Measurements from ENCODE around the gene CCDC54.
"Not testable (repeated sequence)": the region's sequence is repeated elsewhere in the genome, so short reads cannot be mapped to it uniquely, and the experiment has no call there.

Gene CCDC54

DNA sequence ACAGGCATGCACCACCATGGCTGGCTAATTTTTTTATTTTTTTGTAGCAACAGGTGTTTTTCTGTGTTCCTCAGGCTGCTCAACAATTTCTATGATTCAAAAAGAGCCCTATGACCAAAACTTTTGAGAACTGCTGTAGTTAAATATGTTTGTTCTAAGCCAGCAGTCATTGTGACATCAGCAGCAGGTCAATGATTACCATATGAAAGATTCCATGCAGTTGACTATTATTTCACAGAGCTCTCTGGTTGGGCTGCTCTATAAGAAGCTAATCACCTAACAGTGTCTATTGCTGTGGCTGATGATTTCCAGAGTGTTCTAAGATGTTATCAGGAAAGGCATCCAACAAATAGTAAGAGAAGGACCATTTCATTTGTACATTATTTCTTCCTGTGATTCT is at the start of gene CCDC54:
TSS of gene CCDC54 (plus strand) at position 289 of the 400 bp plus-strand sequence. CDS start 149 bp downstream, outside the sequence.
- DNase-seq (ENCODE audit: low spot score) (peak; percentile 39), FAIRE-seq (no peak)

DNA sequence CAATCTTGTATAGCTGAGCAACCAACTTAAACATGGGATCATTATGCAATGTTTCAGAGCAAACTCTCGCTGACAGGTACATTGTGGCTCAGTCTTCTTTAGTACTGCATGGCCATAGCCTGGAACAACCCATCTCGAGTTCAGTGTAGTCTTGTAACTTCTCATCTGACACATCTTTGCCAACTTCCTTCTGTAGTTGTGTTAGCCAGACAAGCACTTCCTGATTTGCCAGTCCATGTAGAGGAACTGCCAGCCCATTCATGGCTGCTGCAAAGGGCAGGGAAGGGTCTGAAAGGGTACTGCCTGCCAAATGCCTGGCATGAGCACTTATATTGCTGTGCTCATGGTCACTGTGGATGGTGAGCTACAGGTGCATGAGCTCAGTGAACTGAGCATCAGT is 49.2 kb upstream of the CCDC54 start:
- FAIRE-seq: no peak
- no peak for DNase-seq (ENCODE audit: low spot score)

DNA sequence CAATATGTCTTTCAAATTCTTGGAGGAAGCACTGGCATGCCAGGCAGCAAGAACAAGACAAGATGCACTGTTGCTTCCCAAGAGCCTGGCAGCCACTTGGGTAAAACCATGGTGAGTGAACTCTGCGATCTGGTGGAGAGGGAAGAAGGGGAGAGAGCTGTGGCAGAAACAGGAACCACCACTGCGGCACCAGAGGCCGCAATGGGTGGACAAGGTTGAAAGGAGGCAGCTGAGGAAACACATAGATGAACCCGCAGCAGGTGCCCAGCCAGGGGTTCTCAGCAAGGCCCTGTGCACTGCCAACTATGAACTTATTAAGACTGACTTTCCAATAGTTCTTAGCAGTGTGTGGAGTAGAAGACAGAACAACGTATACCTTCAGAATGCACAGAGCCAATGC is 48.2 kb upstream of the CCDC54 start:
- no peak for FAIRE-seq

GRCh38 chr3:107339690-107340089 is 37.5 kb upstream of the CCDC54 start:
- not testable (repeated sequence) for DNase-seq (ENCODE audit: low spot score); FAIRE-seq

More for the DNA sequence above, 48.2 kb upstream of the CCDC54 start:
- DNase-seq (ENCODE audit: low spot score): no peak

DNA sequence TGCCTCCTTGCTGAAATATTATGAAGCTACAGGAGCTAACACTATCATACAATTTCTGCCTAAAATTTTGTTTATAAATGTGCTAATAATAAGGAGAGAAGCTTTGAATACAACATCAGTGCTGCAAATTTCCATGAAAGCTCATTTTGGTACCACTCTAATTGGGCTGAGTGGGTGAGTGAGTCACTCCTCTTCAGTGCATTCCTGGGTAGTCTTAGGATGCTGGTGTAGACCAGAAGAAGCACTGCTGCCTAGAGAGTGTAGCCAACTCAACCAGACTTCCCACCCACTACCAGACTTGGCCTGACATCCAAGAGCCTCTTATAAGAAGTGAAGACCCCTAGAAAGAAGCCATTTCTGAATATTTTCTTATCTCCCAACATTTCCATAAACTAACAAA is 32.5 kb upstream of the CCDC54 start:
- FAIRE-seq: no peak
- DNase-seq (ENCODE audit: low spot score): no peak

- DNase-seq (ENCODE audit: low spot score): no peak
- no peak for FAIRE-seq
Measured at GRCh38 chr3:107345822-107346405, 31.3 kb upstream of the CCDC54 start.

DNA sequence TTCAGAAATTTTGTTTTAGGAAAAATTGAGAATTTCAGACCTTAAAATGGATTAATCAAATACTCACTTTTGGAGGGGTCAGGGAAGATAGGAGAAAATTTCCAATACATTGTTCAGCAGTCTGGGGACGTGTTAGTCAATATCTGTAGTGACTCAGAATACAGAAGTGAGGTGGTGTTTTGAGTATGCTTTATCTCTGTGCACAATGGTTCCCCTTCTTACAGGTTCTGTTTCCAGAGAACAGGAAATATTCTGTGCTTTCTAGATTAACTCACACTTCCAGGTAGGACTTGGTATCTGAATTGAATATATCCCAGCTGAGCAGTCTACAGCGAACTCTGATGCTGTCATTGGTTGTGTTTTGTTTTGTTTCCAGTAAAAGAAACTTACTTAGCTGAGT is 30.7 kb upstream of the CCDC54 start:
- DNase-seq (ENCODE audit: low spot score) (no peak), FAIRE-seq (no peak)

DNA sequence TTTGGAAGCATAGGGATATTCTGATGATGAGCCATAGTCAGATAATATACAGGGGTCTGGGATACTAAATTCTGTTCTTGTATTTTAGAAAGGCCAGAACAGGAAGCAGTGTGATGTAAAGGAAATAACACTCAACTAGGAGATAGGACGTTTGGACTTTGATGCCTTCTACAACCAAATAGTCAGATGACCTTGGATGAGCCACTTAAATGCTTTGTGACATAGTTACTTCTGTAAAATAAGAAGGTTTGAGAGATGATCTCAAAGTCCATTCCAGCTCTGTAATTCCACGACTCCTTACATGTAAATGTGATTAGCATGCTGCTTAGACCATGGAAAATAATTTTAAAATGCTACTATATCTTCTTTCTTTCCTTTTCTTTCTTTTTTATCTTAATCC is 29.5 kb upstream of the CCDC54 start:
- no peak for FAIRE-seq
- DNase-seq (ENCODE audit: low spot score): no peak

DNA sequence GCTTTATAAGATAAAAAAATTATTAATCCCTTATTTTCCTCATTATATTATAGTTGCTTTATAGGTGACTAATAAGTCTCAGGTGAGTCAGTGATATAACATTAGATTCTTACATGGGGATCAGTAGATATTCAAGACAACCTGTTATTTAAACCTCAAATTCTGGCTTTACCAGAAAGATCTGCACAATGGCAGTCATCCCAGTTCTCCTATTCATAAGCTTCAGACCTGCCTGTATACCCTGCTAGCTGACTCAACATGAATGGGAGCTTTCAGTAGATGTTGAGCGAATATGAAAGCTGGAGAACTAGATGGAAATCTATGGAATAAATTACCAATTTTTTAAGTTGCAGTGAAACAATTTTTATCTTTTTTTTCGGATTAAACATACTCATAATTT is 20.5 kb upstream of the CCDC54 start:
- FAIRE-seq (no peak), DNase-seq (ENCODE audit: low spot score) (no peak)

DNA sequence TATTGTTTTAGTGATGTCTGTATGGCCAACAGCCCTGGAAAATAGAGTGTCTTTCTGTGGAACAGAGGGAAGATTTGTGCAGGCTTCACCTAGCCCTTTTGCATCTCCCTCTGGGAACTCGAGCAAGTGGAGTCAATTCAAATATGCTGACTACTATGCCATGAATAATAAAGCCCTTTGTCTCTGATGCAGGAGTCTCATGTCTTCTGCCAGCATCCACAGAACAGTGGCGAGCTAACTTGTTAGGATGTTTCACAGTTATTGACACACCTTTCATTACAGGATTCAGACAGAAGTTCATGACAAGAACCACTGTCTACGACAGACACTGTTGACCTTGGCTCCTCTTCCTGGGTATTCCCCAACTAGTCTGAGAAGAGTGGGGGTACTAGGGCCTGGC is 15.6 kb upstream of the CCDC54 start:
- DNase-seq (ENCODE audit: low spot score) (no peak), FAIRE-seq (no peak)

GRCh38 chr3:107365051-107365450 is 12.2 kb upstream of the CCDC54 start:
- FAIRE-seq: no peak
- no peak for DNase-seq (ENCODE audit: low spot score)

GRCh38 chr3:107366766-107367165 is 10.5 kb upstream of the CCDC54 start:
- DNase-seq (ENCODE audit: low spot score): peak; percentile 9
- FAIRE-seq: no peak

GRCh38 chr3:107367353-107367752 is 9.9 kb upstream of the CCDC54 start:
- FAIRE-seq: peak; percentile 86
- DNase-seq (ENCODE audit: low spot score): peak; percentile 72

- DNase-seq (ENCODE audit: low spot score): no peak
- no peak for FAIRE-seq
Measured at GRCh38 chr3:107368654-107369398, 8.4 kb upstream of the CCDC54 start.

DNA sequence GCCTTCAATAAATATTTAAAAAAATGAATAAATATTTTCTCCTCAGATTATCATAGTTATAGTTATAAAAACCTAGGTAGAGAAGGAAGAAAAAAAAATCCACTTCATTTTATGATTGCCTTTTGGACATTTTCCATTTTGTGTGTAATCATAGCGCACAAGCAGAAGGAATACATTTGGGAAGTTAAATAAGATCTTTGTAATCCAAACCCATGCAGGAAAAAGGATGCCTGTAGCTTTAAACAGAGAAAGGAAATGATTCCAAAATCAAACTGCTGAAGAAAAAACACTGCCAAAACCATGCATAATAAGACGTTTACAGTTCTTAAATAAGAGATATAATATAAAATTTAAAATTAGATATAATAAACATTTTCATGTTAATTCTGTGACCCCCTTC is 7.4 kb upstream of the CCDC54 start:
- FAIRE-seq (no peak), DNase-seq (ENCODE audit: low spot score) (no peak)

GRCh38 chr3:107370907-107371306 is 6.3 kb upstream of the CCDC54 start:
- no peak for DNase-seq (ENCODE audit: low spot score)

DNA sequence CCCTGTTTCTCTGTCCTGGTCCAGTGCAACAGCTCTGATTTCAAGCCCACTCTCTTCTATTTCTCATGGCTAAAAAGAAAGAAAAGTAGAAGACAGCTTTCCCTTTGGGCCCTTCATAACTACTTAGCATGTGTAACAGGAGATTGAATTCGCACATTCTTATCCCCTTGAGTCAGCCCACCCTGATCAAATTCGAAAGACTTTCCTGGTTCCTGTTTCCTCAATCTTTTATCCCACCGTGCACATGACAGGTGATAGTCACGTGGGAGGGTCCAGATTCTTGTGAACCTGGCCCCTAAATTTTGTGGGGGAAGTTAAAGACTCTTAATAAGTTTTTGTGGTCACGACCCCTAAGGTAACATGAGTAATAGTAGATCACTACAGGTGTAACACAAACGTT is 4.7 kb upstream of the CCDC54 start:
- DNase-seq (ENCODE audit: low spot score) (no peak), FAIRE-seq (no peak)

More at GRCh38 chr3:107370907-107371306, 6.3 kb upstream of the CCDC54 start:
- peak; percentile 74 for FAIRE-seq

DNA sequence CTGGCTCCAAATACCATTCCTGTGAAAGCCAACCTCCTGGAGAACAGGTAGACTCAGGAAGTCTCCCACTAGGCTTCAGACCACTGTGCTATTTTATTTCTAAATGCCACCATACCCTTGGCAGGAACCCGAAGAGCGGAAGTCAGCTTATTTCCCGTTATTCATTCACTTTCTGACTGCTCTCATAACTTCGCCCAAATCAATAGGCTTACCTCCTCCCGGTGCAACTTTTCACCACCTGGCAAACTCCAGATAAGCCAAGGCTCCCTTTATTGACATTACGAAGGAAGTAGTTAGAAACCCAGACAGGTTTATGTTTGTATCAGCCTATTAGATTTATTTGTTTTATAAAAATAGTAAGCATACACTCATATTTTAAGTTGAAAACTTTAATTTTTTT is 3.3 kb upstream of the CCDC54 start:
- no peak for FAIRE-seq
- no peak for DNase-seq (ENCODE audit: low spot score)

- no peak for FAIRE-seq
Measured at GRCh38 chr3:107375682-107376081, 1.6 kb upstream of the CCDC54 start.

GRCh38 chr3:107382631-107383030 is 5.4 kb downstream of the CCDC54 start:
- DNase-seq (ENCODE audit: low spot score) (no peak), FAIRE-seq (no peak)

More at GRCh38 chr3:107375682-107376081, 1.6 kb upstream of the CCDC54 start:
- no peak for DNase-seq (ENCODE audit: low spot score)

- no peak for FAIRE-seq
- DNase-seq (ENCODE audit: low spot score): no peak
Measured at GRCh38 chr3:107384428-107384827, 7.2 kb downstream of the CCDC54 start.

GRCh38 chr3:107384907-107385306 is 7.7 kb downstream of the CCDC54 start:
- DNase-seq (ENCODE audit: low spot score) (no peak), FAIRE-seq (no peak)

DNA sequence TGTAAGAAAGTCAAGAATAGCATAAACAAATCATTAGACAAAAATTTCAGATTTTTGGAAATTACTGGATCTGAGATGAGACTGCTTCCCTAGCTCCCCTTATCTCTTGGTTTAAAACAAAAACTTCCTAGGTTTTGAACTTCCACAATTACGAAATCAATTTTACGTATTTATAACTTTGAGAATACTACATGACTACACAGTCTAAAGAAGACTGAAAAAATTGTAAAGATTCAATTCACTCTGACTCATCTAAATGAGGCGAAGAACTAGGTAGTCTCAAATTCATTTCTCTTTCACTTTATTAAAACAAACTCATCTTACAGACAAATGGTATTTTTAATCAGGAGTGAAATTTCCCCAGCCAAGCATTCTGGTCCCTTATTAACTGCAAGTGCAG is 10.3 kb downstream of the CCDC54 start:
- no peak for DNase-seq (ENCODE audit: low spot score)
- no peak for FAIRE-seq
